GM19372 (cell line): ENCODE results near the gene CCDC57.
A peak's percentile ranks its signal among the peaks of the same experiment; 100 is the strongest.

ENCODE experiments used
- ATAC-seq: cut with Tn5 transposase; IDR thresholded peaks from one replicate; pipeline ENCODE4 v1.9.1; 2021; ENCODE audit warnings: mild to moderate bottlenecking, low read depth, moderate library complexity; ENCODE audit not compliant: unreplicated experiment

The CCDC57 gene

GRCh38 chr17:82056729-82057621, 155.7 kb downstream of the CCDC57 start:
- no peak for ATAC-seq

GRCh38 chr17:82055965-82056728, 156.5 kb downstream of the CCDC57 start:
- no peak for ATAC-seq

- ATAC-seq: no peak
These were observed 157.3 kb downstream of the CCDC57 start for GRCh38 chr17:82055023-82055964.

GRCh38 chr17:82054351-82055022, 158.2 kb downstream of the CCDC57 start:
- ATAC-seq: no peak

GRCh38 chr17:82053556-82054263, 158.9 kb downstream of the CCDC57 start:
- no peak for ATAC-seq

- no peak for ATAC-seq
These were observed 159.5 kb downstream of the CCDC57 start for GRCh38 chr17:82053130-82053529.

GRCh38 chr17:82052638-82053059, 160.0 kb downstream of the CCDC57 start:
- ATAC-seq: no peak

- ATAC-seq: peak; percentile 63
These were observed 160.6 kb downstream of the CCDC57 start, which contains the start of the genes GPS1 and RFNG for GRCh38 chr17:82051776-82052637. Gene GPS1, plus strand, starts transcription at chr17:82051898. Its CDS starts 34 bp downstream, at chr17:82051932. Gene RFNG, minus strand, starts transcription at chr17:82051811. Its CDS starts 45 bp downstream, at chr17:82051766.
